Measurements from ENCODE around the gene HIVEP3. TPM values are rescaled to one million over a fixed set of nuclear protein-coding genes. Genes with fewer than 3 reads are reported as not detected.

Gene HIVEP3
- total and polyA plus RNA-seq, 2 of the 13 experiments (the other 11 are each of a cell fraction or from before 2014, with no cell fraction given) = 0.05 TPM; not detected in 1

GRCh38 chr1:41516168-41517061, 402.3 kb downstream of the HIVEP3 start (continued):
- TF ChIP-seq ZMYM4 (CRISPR knock-in tag; IDR thresholded peaks at IDR 0.05) (no peak), ZBTB4 (CRISPR knock-in tag; IDR thresholded peaks at IDR 0.05; ENCODE audit: borderline replicate concordance) (no peak), ZNF18 (CRISPR knock-in tag; IDR thresholded peaks at IDR 0.05; ENCODE audit: insufficient replicate concordance) (no peak), ZBTB14 (CRISPR knock-in tag; IDR thresholded peaks at IDR 0.05) (no peak), TCF7 (IDR thresholded peaks at IDR 0.05; ENCODE audit: low read depth) (no peak), ZNF280B (CRISPR knock-in tag; IDR thresholded peaks at IDR 0.05; ENCODE audit: borderline replicate concordance) (no peak), HES4 (CRISPR knock-in tag; IDR thresholded peaks at IDR 0.05; ENCODE audit: borderline replicate concordance) (no peak), ZNF616 (CRISPR knock-in tag; IDR thresholded peaks at IDR 0.05; ENCODE audit: low read depth) (no peak), ATF7-NPFF (CRISPR knock-in tag; IDR thresholded peaks at IDR 0.05; ENCODE audit: low read depth) (0 out of 2 replicates have a peak, but pooled peaks have one; percentile 42), ZNF512B (CRISPR knock-in tag; IDR thresholded peaks at IDR 0.05; ENCODE audit: borderline replicate concordance) (no peak)

Data from HepG2 (cell line).